ENCODE measurements around the gene HDAC1. TPM values are rescaled to one million over a fixed set of nuclear protein-coding genes. Genes with fewer than 3 reads are reported as not detected.

HDAC1 gene
- 57.7 to 61.8 TPM (median 59.8 TPM) in 5 replicates for total RNA-seq (2022; extraction: Qiagen RNA extraction; ENCODE audit: low read depth)

GRCh38 chr1:32291708-32292538 is at the start of gene HDAC1:
HDAC1 (plus strand) TSS chr1:32292083; CDS start chr1:32292170, 87 bp downstream.

GRCh38 chr1:32246888-32247273 is 45.0 kb upstream of the HDAC1 start, which contains the start of gene FAM167B:
FAM167B (plus strand) TSS chr1:32247222; CDS start chr1:32247422, 200 bp downstream.

GRCh38 chr1:32250893-32251716 is 40.8 kb upstream of the HDAC1 start, which contains the start of gene LCK:
LCK (plus strand) TSS chr1:32251265; CDS start chr1:32274330, 23,065 bp downstream.

GRCh38 chr1:32335790-32336590 is 44.1 kb downstream of the HDAC1 start, which contains the start of gene MARCKSL1:
MARCKSL1 (minus strand) TSS chr1:32336233; CDS start chr1:32336033, 200 bp downstream.

GRCh38 chr1:32362474-32363313 is 70.8 kb downstream of the HDAC1 start, which contains the start of the genes FAM229A and TSSK3:
FAM229A (minus strand) TSS chr1:32362485; CDS start chr1:32362091, 394 bp downstream.
TSSK3 (plus strand) TSS chr1:32362539; CDS start chr1:32362702, 163 bp downstream.

Other genes starting within 250 kb of the HDAC1 start
- gene TMEM39B, start 219.1 kb upstream of the HDAC1 start, total RNA-seq (2022; extraction: Qiagen RNA extraction; ENCODE audit: low read depth): 9.1 to 13.8 TPM (median 13.5 TPM) in 5 replicates
- 14.9 to 19.7 TPM (median 16.5 TPM) in 5 replicates for gene KPNA6, start 184.0 kb upstream of the HDAC1 start, total RNA-seq (2022; extraction: Qiagen RNA extraction; ENCODE audit: low read depth)
- 27.5 to 33.0 TPM (median 29.5 TPM) in 5 replicates for gene TXLNA, start 112.4 kb upstream of the HDAC1 start, total RNA-seq (2022; extraction: Qiagen RNA extraction; ENCODE audit: low read depth)
- gene CCDC28B, start 91.5 kb upstream of the HDAC1 start, total RNA-seq (2022; extraction: Qiagen RNA extraction; ENCODE audit: low read depth): 1.9 to 2.6 TPM (median 2.2 TPM) in 5 replicates
- gene IQCC, start 86.4 kb upstream of the HDAC1 start, total RNA-seq (2022; extraction: Qiagen RNA extraction; ENCODE audit: low read depth): 1.6 to 2.6 TPM (median 2.3 TPM) in 5 replicates
- gene DCDC2B, start 83.0 kb upstream of the HDAC1 start, total RNA-seq (2022; extraction: Qiagen RNA extraction; ENCODE audit: low read depth): not detected in 5 replicates
- gene TMEM234, start 69.7 kb upstream of the HDAC1 start, total RNA-seq (2022; extraction: Qiagen RNA extraction; ENCODE audit: low read depth): 8.8 to 10.4 TPM (median 9.5 TPM) in 5 replicates
- gene EIF3I, start 69.7 kb upstream of the HDAC1 start, total RNA-seq (2022; extraction: Qiagen RNA extraction; ENCODE audit: low read depth): 268 to 302 TPM (median 287 TPM) in 5 replicates
- gene FAM167B, start 44.9 kb upstream of the HDAC1 start, total RNA-seq (2022; extraction: Qiagen RNA extraction; ENCODE audit: low read depth): 0.55 to 1.0 TPM (median 0.80 TPM) in 5 replicates
- 0.03 TPM in 1 of 5 replicates, not detected in the others for gene LCK, start 40.8 kb upstream of the HDAC1 start, total RNA-seq (2022; extraction: Qiagen RNA extraction; ENCODE audit: low read depth)
- 62.0 to 76.8 TPM (median 74.0 TPM) in 5 replicates for gene MARCKSL1, start 44.1 kb downstream of the HDAC1 start, total RNA-seq (2022; extraction: Qiagen RNA extraction; ENCODE audit: low read depth)
- 2.9 to 5.4 TPM (median 3.8 TPM) in 5 replicates for gene FAM229A, start 70.4 kb downstream of the HDAC1 start, total RNA-seq (2022; extraction: Qiagen RNA extraction; ENCODE audit: low read depth)
- 0.07 TPM in 1 of 5 replicates, not detected in the others for gene TSSK3, start 70.5 kb downstream of the HDAC1 start, total RNA-seq (2022; extraction: Qiagen RNA extraction; ENCODE audit: low read depth)
- gene BSDC1, start 102.4 kb downstream of the HDAC1 start, total RNA-seq (2022; extraction: Qiagen RNA extraction; ENCODE audit: low read depth): 19.5 to 22.6 TPM (median 22.2 TPM) in 5 replicates
- gene ZBTB8B, start 173.0 kb downstream of the HDAC1 start, total RNA-seq (2022; extraction: Qiagen RNA extraction; ENCODE audit: low read depth): under 0.01 to 0.01 TPM (median 0.01 TPM) in 4 of 5 replicates, not detected in the other
- 2.9 to 3.9 TPM (median 3.4 TPM) in 5 replicates for gene ZBTB8A, start 247.3 kb downstream of the HDAC1 start, total RNA-seq (2022; extraction: Qiagen RNA extraction; ENCODE audit: low read depth)